22Rv1 (cell line): ENCODE data around the gene UGT1A9.

Source experiments
- CTCF ChIP-seq: fragments of 450-650 bp; IDR thresholded peaks from 2 replicates; pipeline ENCODE4 v1.5.1; 2017; ENCODE audit warnings: mild to moderate bottlenecking
- ZFX ChIP-seq: fragments of 450-650 bp; IDR thresholded peaks from 2 replicates; pipeline ENCODE4 v1.6.1; 2017; ENCODE audit warnings: antibody characterized with exemption, borderline replicate concordance

- no peak for TF ChIP-seq CTCF
- TF ChIP-seq ZFX: no peak
Measured at GRCh38 chr2:233712611-233713261, 41.0 kb downstream of the UGT1A9 start, which contains the start of gene UGT1A5.
